Germinal center (tissue), 1 donor: ENCODE data around the gene GJA5.

Experiments
- DNase-seq: peaks from one replicate; pipeline ENCODE4 v3.0.0; 2012; ENCODE audit warnings: mixed read lengths, low spot score

GJA5 gene

GRCh38 chr1:147729315-147729714 lies 31.1 kb downstream of the GJA5 start:
- DNase-seq: no peak

GRCh38 chr1:147726168-147726567 lies 34.2 kb downstream of the GJA5 start:
- no peak for DNase-seq

GRCh38 chr1:147725685-147726084 lies 34.7 kb downstream of the GJA5 start:
- no peak for DNase-seq

- no peak for DNase-seq
Observed at GRCh38 chr1:147723691-147724323, 36.6 kb downstream of the GJA5 start.

GRCh38 chr1:147722124-147722523 lies 38.3 kb downstream of the GJA5 start:
- no peak for DNase-seq

GRCh38 chr1:147721716-147722115 lies 38.7 kb downstream of the GJA5 start:
- no peak for DNase-seq

- DNase-seq: no peak
Observed at GRCh38 chr1:147720557-147720956, 39.8 kb downstream of the GJA5 start.

- no peak for DNase-seq
Observed at GRCh38 chr1:147719711-147720225, 40.6 kb downstream of the GJA5 start.

- DNase-seq: no peak
Observed at GRCh38 chr1:147719029-147719698, 41.2 kb downstream of the GJA5 start.

GRCh38 chr1:147717706-147718097 lies 42.7 kb downstream of the GJA5 start:
- no peak for DNase-seq

GRCh38 chr1:147717051-147717705 lies 43.2 kb downstream of the GJA5 start:
- no peak for DNase-seq

- DNase-seq: no peak
Observed at GRCh38 chr1:147712605-147713004, 47.8 kb downstream of the GJA5 start.
